HEK293 (cell line): ENCODE data around the gene SLC39A11.

Experiments used
- CTCF ChIA-PET: fragments of 350-600 bp; formaldehyde crosslinking; extraction: SDS; loops from one replicate; lab custom pipeline; 2021; ENCODE audit warnings: antibody characterized with exemption; lab: Yijun Ruan, JAX
- POLR2A ChIA-PET: fragments of 300-600 bp; formaldehyde crosslinking; extraction: SDS; loops from one replicate; lab custom pipeline; 2020; ENCODE audit warnings: antibody characterized with exemption, inconsistent platforms; lab: Yijun Ruan, JAX
- H3K27ac ChIP-seq: fragments of 200-500 bp; sonication (Bioruptor generic); 2 replicates; pipeline ENCODE4 v1.5.1; 2014; ENCODE audit warnings: low read depth, low read length, control low read depth, inconsistent platforms; ENCODE audit errors: extremely low read depth
- H3K36me3 ChIP-seq, 2 experiments: fragments of 200-500 bp in 1 of 2; sonication (Bioruptor generic) in 1 of 2; 1 replicate in 1 of 2; 2 replicates in 1 of 2; pipeline ENCODE4 v1.5.1; 2014 to 2017; ENCODE audit warnings: inconsistent platforms in 2 of 2, low read length in 2 of 2; ENCODE audit not compliant: control insufficient read depth in 2 of 2, insufficient read depth in 1 of 2
- H3K4me1 ChIP-seq: fragments of 200-500 bp; sonication (Bioruptor generic); 2 replicates; pipeline ENCODE4 v1.5.1; 2014; ENCODE audit warnings: mild to moderate bottlenecking, low read length, inconsistent platforms; ENCODE audit not compliant: control insufficient read depth, insufficient read depth
- H3K4me3 ChIP-seq: 2 replicates; pipeline ENCODE4 v1.5.1; 2011; ENCODE audit warnings: low read depth, mild to moderate bottlenecking, control low read depth, low read length, moderate library complexity
- H3K9me3 ChIP-seq: fragments of 200-500 bp; sonication (Bioruptor generic); 2 replicates; pipeline ENCODE4 v1.5.1; 2014; ENCODE audit warnings: low read depth, low read length, inconsistent platforms; ENCODE audit not compliant: control insufficient read depth, insufficient read depth
- BCL11B ChIP-seq: fragments of 450-650 bp; formaldehyde crosslinking; IDR thresholded peaks from 2 replicates; pipeline ENCODE4 v1.5.1; 2016; ENCODE audit warnings: low read depth, missing biosample characterization, missing genetic modification characterization
- GLIS1 ChIP-seq: fragments of 450-650 bp; formaldehyde crosslinking; IDR thresholded peaks from 2 replicates; pipeline ENCODE4 v1.5.1; 2016; ENCODE audit warnings: missing biosample characterization, missing genetic modification characterization
- KLF16 ChIP-seq: fragments of 450-650 bp; formaldehyde crosslinking; IDR thresholded peaks from 2 replicates; pipeline ENCODE4 v1.5.1; 2017; ENCODE audit warnings: missing biosample characterization, missing genetic modification characterization
- KLF7 ChIP-seq: fragments of 450-650 bp; formaldehyde crosslinking; IDR thresholded peaks from 2 replicates; pipeline ENCODE4 v1.5.1; 2016; ENCODE audit warnings: missing biosample characterization, missing genetic modification characterization, borderline replicate concordance
- PRDM10 ChIP-seq: fragments of 450-650 bp; formaldehyde crosslinking; IDR thresholded peaks from 2 replicates; pipeline ENCODE4 v1.5.1; 2016; ENCODE audit warnings: missing biosample characterization, missing genetic modification characterization
- PRDM6 ChIP-seq: fragments of 450-650 bp; formaldehyde crosslinking; IDR thresholded peaks from 2 replicates; pipeline ENCODE4 v1.5.1; 2017; ENCODE audit warnings: missing biosample characterization, missing genetic modification characterization
- ZBTB20 ChIP-seq: fragments of 450-650 bp; formaldehyde crosslinking; IDR thresholded peaks from 2 replicates; pipeline ENCODE4 v1.5.1; 2016; ENCODE audit warnings: missing biosample characterization, missing genetic modification characterization
- ZFP37 ChIP-seq: fragments of 450-650 bp; formaldehyde crosslinking; IDR thresholded peaks from 2 replicates; pipeline ENCODE4 v1.5.1; 2016; ENCODE audit warnings: missing biosample characterization, missing genetic modification characterization
- ZNF146 ChIP-seq: fragments of 450-650 bp; formaldehyde crosslinking; IDR thresholded peaks from 2 replicates; pipeline ENCODE4 v1.5.1; 2016; ENCODE audit warnings: missing biosample characterization, missing genetic modification characterization
- ZNF18 ChIP-seq: fragments of 450-650 bp; formaldehyde crosslinking; IDR thresholded peaks from 2 replicates; pipeline ENCODE4 v1.5.1; 2016; ENCODE audit warnings: missing biosample characterization, missing genetic modification characterization
- ZNF214 ChIP-seq: fragments of 450-650 bp; formaldehyde crosslinking; IDR thresholded peaks from 2 replicates; pipeline ENCODE4 v1.5.1; 2017; ENCODE audit warnings: missing biosample characterization, mild to moderate bottlenecking, missing genetic modification characterization, borderline replicate concordance
- ZNF221 ChIP-seq: fragments of 450-650 bp; formaldehyde crosslinking; IDR thresholded peaks from 2 replicates; pipeline ENCODE4 v1.5.1; 2017; ENCODE audit warnings: missing biosample characterization, missing genetic modification characterization, borderline replicate concordance
- ZNF548 ChIP-seq: fragments of 450-650 bp; formaldehyde crosslinking; IDR thresholded peaks from 2 replicates; pipeline ENCODE4 v1.5.1; 2016; ENCODE audit warnings: missing biosample characterization, missing genetic modification characterization
- ZNF664 ChIP-seq: fragments of 450-650 bp; formaldehyde crosslinking; IDR thresholded peaks from 2 replicates; pipeline ENCODE4 v1.5.1; 2016; ENCODE audit warnings: missing biosample characterization, missing genetic modification characterization
- ZNF843 ChIP-seq: fragments of 450-650 bp; formaldehyde crosslinking; IDR thresholded peaks from 2 replicates; pipeline ENCODE4 v1.5.1; 2016; ENCODE audit warnings: missing biosample characterization, missing genetic modification characterization

The SLC39A11 gene

GRCh38 chr17:72614871-72615626 is 477.4 kb downstream of the SLC39A11 start:
- no peaks in the 10 kb centered on the region for H3K36me3 ChIP-seq
- H3K27ac ChIP-seq = no peak overlapping the region
- ChIA-PET CTCF (interaction anchor here (0.7 kb wide), 1 partner anchor 33 kb away, joined by 3 read pairs; no protein-coding TSS in a partner anchor), POLR2A (interaction anchor here (0.9 to 1.0 kb wide), 2 partner anchors 22 to 23 kb away, joined by 3 to 4 read pairs; no protein-coding TSS in a partner anchor)
- no peaks in the 10 kb centered on the region for H3K9me3 ChIP-seq
- peaks cover 6% of the 10 kb centered on the region; the same call in 1 of the 2 replicates for H3K4me1 ChIP-seq
- H3K4me3 ChIP-seq = no peak overlapping the region
- TF ChIP-seq ZBTB20 (tag by site-specific recombination) = 0 out of 2 replicates have a peak, but pooled peaks have one; percentile 38
- no peak for TF ChIP-seq ZNF214 (tag by site-specific recombination)
- TF ChIP-seq ZNF221 (tag by site-specific recombination) = no peak
- no peak for TF ChIP-seq ZFP37 (tag by site-specific recombination)
- peak; percentile 67 for TF ChIP-seq GLIS1 (tag by site-specific recombination)

- no peak overlapping the region for H3K27ac ChIP-seq
- no peak overlapping the region for H3K4me3 ChIP-seq
- CTCF ChIA-PET = interaction anchor here (0.7 kb wide), 2 partner anchors 26 to 119 kb away, joined by 3 read pairs; no protein-coding TSS in a partner anchor
- H3K36me3 ChIP-seq = no peaks in the 10 kb centered on the region
- TF ChIP-seq PRDM6 (tag by site-specific recombination) (no peak), PRDM10 (tag by site-specific recombination) (no peak), KLF16 (tag by site-specific recombination) (no peak), ZNF843 (tag by site-specific recombination) (no peak), ZNF146 (tag by site-specific recombination) (no peak), ZNF664 (tag by site-specific recombination) (no peak), BCL11B (tag by site-specific recombination) (no peak), ZNF18 (tag by site-specific recombination) (no peak), GLIS1 (tag by site-specific recombination) (no peak), ZNF548 (tag by site-specific recombination) (no peak), KLF7 (tag by site-specific recombination) (no peak)
- H3K9me3 ChIP-seq = no peaks in the 10 kb centered on the region
- POLR2A ChIA-PET = interaction anchor here (0.9 to 4.2 kb wide), 3 partner anchors 21 to 23 kb away, joined by 3 to 22 read pairs (median 4); no protein-coding TSS in a partner anchor
- H3K4me1 ChIP-seq = peaks cover 6% of the 10 kb centered on the region; the same call in 1 of the 2 replicates
Observed at GRCh38 chr17:72614476-72614870, 478.0 kb downstream of the SLC39A11 start.
